GM15510 (cell line): ENCODE data around the gene TRIO.

Experiments used
- POLR2A ChIP-seq: IDR thresholded peaks from 3 replicates; pipeline ENCODE4 v1.6.1; 2011; ENCODE audit warnings: borderline replicate concordance; ENCODE audit not compliant: insufficient read length; ENCODE audit errors: extremely low read depth

Gene TRIO

GRCh38 chr5:14166437-14166836, 23.3 kb downstream of the TRIO start:
- TF ChIP-seq POLR2A = no peak

DNA sequence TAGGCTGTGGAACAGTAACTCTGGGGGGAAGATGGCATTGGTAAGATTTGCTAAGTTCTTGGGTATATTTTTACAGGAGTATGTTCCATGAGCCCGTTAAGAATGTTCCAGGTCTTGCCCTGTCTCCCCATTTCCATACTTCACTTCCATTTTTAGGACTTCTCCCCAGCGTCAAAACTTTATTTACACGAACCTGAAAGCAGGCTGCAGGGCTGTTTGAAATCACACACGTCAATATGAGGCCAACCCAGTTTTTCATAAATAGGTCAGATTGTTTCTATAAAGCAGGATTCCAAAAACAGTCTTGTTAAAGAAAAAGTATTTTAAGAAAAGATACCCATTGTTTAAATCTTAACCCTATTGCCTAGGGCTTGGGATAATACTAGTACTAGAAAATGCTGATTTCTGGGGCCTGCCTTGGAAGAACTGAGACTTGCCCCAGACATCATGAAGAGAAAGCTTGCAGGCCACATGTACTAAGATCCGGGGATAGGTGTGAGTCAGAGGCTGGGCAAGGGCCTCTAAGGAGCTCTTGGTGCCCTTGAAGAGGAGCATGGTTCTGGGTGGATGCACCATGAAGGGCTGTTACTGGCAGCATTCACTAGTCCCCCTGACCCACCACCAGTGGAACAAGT, 24.2 kb downstream of the TRIO start:
- no peak for TF ChIP-seq POLR2A

DNA sequence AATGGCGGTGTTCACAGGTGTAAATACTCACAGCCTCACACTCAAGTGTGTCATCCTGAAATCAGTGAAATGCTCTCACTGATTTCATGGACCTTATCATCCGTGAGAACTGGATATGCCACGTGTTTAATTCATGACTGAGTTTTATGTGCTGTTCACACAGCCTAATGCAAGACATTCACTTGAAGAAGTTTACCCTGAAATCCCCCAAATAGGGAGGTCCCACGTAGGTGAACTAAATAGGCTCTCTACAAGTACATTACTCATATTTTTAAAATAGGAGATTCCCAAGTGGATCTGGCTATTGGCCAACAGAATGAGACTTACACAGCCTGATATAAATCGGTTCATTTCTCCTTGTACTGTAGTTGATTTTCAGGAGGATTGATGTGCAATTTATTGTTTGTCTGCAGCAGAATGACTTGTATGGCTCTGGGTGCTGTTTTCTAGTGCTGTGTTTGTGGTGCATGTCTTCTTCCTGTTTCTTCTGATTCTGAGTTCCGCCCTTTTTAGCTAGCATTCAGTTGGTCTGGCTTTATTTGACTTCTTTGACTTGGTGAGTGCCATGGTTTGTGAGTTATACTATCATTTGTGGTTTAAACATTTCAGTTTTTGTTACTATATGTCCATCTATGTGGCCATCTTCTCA, 25.1 kb downstream of the TRIO start:
- no peak for TF ChIP-seq POLR2A

GRCh38 chr5:14168793-14169262, 25.7 kb downstream of the TRIO start:
- no peak for TF ChIP-seq POLR2A

DNA sequence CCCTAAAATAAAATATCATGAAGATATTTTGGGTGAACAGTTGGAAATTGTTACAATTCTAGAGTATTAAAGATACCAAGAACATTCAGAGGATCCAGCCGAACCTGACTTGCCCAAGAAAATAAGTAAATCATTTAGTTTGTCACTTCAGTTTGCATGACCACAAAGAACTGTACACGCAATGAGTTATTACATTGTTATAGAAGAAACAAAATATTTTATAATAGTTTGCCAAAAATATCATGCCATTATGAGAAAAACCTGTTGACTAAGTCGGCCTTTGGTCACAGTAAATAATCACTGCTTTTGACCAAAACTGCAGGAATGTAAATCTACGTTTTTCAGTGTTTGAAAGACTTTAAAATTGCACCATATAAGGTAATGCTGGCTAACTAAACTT, 27.9 kb downstream of the TRIO start:
- TF ChIP-seq POLR2A = no peak

DNA sequence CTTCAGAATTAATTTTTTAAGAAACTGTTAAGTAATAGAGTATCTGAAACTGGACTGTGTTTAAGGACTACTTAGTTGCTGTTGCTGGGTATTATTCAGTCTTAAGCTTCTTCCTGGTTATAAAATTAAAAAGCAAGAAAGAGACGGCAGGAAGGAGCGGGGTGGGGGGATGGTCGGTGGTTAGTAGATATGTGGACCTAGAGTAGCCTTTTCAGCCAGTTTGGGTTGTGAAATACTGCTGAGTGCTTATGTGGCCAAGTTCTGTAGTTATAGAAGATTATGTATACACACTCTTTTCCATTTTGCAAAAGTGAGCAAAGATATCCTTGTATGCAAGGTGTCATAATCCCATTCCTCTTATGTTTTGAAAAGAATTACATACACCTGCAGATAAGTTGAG, 28.5 kb downstream of the TRIO start:
- no peak for TF ChIP-seq POLR2A

- TF ChIP-seq POLR2A = no peak
These were observed 29.1 kb downstream of the TRIO start for GRCh38 chr5:14172149-14172795.

DNA sequence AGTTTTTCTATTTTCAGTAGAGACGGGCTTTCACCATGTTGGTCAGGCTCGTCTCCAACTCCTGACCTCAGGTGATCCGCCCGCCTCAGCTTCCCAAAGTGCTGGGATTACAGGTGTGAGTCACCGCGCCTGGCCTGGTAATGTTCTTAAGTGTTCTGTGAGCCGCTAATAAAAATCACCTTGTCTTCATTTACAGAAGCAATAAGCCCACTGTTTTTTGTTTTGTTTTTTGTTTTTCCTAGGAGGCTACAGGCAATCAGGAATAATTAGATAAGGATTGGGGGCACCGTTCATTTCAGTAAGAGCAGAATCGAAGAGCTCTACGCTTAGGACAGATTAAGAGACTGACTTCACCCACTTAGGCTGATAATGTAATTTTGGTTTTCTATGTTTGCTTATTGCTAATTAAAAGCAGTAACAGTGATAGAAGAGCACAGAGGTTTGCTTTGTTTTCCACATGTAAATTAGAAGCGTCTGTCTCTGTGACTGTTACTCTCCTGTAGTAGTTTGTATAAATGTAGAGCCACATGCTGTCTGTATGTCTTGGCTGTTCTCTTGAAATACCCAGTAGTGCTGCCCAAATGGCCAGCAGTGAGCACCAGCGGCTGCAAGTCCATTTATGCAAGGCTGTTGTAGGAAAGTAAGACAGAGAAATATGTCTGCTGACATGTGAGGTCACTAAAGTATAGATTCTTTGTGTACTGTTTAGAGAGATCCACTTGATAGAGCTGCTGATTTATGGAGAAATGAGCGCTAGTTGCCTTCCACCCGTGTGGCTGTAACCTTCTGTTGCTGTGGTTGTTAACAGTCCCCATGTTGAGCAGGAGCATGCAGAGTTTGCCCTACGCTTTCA, 30.5 kb downstream of the TRIO start:
- no peak for TF ChIP-seq POLR2A

- no peak for TF ChIP-seq POLR2A
These were observed 31.1 kb downstream of the TRIO start for GRCh38 chr5:14174230-14174636.

- TF ChIP-seq POLR2A = no peak
These were observed 32.2 kb downstream of the TRIO start for GRCh38 chr5:14175381-14175780.

DNA sequence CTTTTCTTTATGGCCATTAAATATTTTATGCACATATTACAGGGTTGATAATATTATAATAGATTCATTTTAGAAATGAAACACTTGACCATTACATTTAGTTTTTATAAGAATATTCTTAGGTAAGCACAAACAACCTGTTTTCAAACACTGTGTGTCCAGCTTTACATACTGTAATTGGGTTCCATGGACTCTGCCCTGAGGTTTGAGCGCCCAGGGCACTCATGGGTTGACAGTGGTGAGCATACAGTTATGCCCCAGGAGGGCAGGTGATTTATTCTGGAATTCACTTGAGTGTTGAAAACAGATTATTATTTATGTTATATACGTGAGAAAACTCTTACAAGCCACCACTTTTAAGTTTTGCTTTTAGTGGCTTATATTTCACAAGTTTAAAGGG, 33.7 kb downstream of the TRIO start:
- no peak for TF ChIP-seq POLR2A

DNA sequence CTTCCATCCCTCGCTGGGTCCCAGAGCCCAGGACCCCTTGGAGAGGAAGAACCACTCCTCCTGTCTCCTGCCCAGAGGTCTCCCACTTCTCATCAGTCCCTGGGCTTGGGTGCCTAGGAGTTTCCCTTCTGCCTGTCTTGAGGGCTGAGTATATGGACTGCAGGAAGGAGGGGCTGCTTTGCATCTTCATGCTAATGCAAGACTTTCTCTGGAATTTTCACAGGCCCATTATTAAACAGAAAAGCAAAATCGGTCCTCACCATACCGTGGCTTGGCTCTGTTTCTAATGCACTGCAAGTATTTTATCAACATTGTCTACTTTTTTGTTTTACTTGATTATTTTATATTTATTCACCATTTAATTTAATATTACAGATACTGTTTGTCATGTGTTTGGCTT, 34.5 kb downstream of the TRIO start:
- no peak for TF ChIP-seq POLR2A

- TF ChIP-seq POLR2A = no peak
These were observed 34.9 kb downstream of the TRIO start for GRCh38 chr5:14178091-14178490.

GRCh38 chr5:14178671-14179211, 35.6 kb downstream of the TRIO start:
- TF ChIP-seq POLR2A = no peak

DNA sequence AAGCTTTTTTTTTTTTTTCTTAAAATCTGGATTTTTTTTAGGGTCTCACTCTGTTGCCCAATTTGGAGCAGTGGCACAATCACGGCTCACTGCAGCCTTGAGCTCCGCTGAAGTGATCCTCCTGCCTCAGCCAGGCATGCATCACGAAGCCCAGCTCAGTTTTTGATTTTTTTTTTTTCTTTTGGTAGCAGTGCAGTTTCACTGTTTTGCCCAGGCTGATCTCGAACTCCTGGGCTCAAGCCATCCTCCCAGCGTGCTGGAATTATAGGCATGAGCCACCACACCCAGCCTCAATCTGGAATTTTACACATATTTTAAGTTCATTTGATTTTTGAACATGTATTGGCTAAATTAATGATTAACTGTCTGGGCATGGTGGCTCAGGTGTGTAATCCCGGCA, 36.3 kb downstream of the TRIO start:
- no peak for TF ChIP-seq POLR2A
